Hypothalamus (tissue), 51 donors: Measurements from ENCODE around the gene TMEM109.
A peak's percentile ranks its signal among the peaks of the same experiment; 100 is the strongest.

Experiments used
- DNase-seq, 51 donors: peaks; one replicate each; lab custom pipeline; 2025; lab: John Stamatoyannopoulos, UW

Gene TMEM109

GRCh38 chr11:60913793-60914632 lies at the start of gene TMEM109:
Gene TMEM109 (plus strand): TSS chr11:60914158. CDS start chr11:60919694, 5,536 bp downstream.
- DNase-seq, result peak; percentile 62 to 99 (median 84)

GRCh38 chr11:60864856-60865513 lies 49.0 kb upstream of the TMEM109 start:
- no peak for DNase-seq

- no peak for DNase-seq
Observed at GRCh38 chr11:60866911-60867870, 46.8 kb upstream of the TMEM109 start, which contains the start of gene ZP1. Gene ZP1 (plus strand): TSS chr11:60867542. CDS start chr11:60867562, 20 bp downstream.

- DNase-seq, result no peak
Observed at GRCh38 chr11:60867871-60868681, 45.9 kb upstream of the TMEM109 start.

- no peak for DNase-seq
Observed at GRCh38 chr11:60868682-60869450, 45.1 kb upstream of the TMEM109 start.

- DNase-seq, result no peak
Observed at GRCh38 chr11:60869451-60869825, 44.5 kb upstream of the TMEM109 start.

- DNase-seq, result peak in 10 of 51 donors; percentile 11 to 64 (median 24)
Observed at GRCh38 chr11:60870276-60870675, 43.7 kb upstream of the TMEM109 start.

- no peak for DNase-seq
Observed at GRCh38 chr11:60870733-60871377, 43.1 kb upstream of the TMEM109 start.

- DNase-seq, result no peak
Observed at GRCh38 chr11:60871378-60872061, 42.4 kb upstream of the TMEM109 start.

GRCh38 chr11:60872124-60872960 lies 41.6 kb upstream of the TMEM109 start:
- no peak for DNase-seq

- DNase-seq, result peak in 2 of 51 donors; percentile 25 to 28
Observed at GRCh38 chr11:60872961-60873524, 40.9 kb upstream of the TMEM109 start.

GRCh38 chr11:60873533-60873932 lies 40.4 kb upstream of the TMEM109 start:
- DNase-seq, result no peak

- DNase-seq, result no peak
Observed at GRCh38 chr11:60874421-60875365, 39.3 kb upstream of the TMEM109 start.

- DNase-seq, result no peak
Observed at GRCh38 chr11:60875366-60876167, 38.4 kb upstream of the TMEM109 start.

- no peak for DNase-seq
Observed at GRCh38 chr11:60876168-60876485, 37.8 kb upstream of the TMEM109 start.
